Panc1 (cell line): Measurements from ENCODE around the gene GNB1. TPM values are rescaled to one million over a fixed set of nuclear protein-coding genes. Genes with fewer than 3 reads are reported as not detected.

Experiments
- ATAC-seq: fragments of 200-7000 bp; cut with Tn5 transposase; 2 replicates; pipeline ENCODE4 v1.9.1; 2020; ENCODE audit warnings: mild to moderate bottlenecking, moderate library complexity
- BruUV-seq: library from RNA; stranded (reverse); fragments of 400-500 nt; replicated peaks from 2 replicates; lab custom pipeline; 2021; lab: Mats Ljungman, UMichigan
- CTCF ChIA-PET: fragments of 300-600 bp; sonication (Branson Sonifier 250); formaldehyde crosslinking; loops from one replicate; lab custom pipeline; 2022; ENCODE audit warnings: antibody characterized with exemption; lab: Charles Lee
- POLR2A ChIA-PET: fragments of 300-600 bp; sonication (Branson Sonifier 250); formaldehyde crosslinking; loops from one replicate; lab custom pipeline; 2022; ENCODE audit warnings: antibody characterized with exemption; lab: Charles Lee
- DNase-seq: peaks from one replicate; pipeline ENCODE4 v3.0.0-alpha.2; 2010; ENCODE audit warnings: low read depth, low spot score
- H3K27ac ChIP-seq: 2 replicates; pipeline ENCODE4 v1.5.1; 2011; ENCODE audit warnings: mild to moderate bottlenecking, low read length, inconsistent platforms
- H3K27me3 ChIP-seq: fragments of 200-500 bp; sonication (Bioruptor generic); 2 replicates; pipeline ENCODE4 v1.6.0; 2014; ENCODE audit warnings: low read length, inconsistent platforms; ENCODE audit not compliant: control insufficient read depth, insufficient read depth
- H3K36me3 ChIP-seq: fragments of 200-500 bp; sonication (Bioruptor generic); 2 replicates; pipeline ENCODE4 v1.5.1; 2014; ENCODE audit warnings: inconsistent platforms, mild to moderate bottlenecking, low read length, moderate library complexity; ENCODE audit not compliant: control insufficient read depth, insufficient read depth
- H3K4me1 ChIP-seq: 2 replicates; pipeline ENCODE4 v1.5.1; 2011; ENCODE audit warnings: inconsistent platforms, mild to moderate bottlenecking, low read length, moderate library complexity; ENCODE audit not compliant: control insufficient read depth, insufficient read depth
- H3K4me3 ChIP-seq, 2 experiments: 2 replicates each; pipeline ENCODE4 v1.5.1; 2011 to 2012; ENCODE audit warnings: low read depth in 2 of 2, low read length in 2 of 2, mild to moderate bottlenecking in 2 of 2, inconsistent platforms in 1 of 2, moderate library complexity in 1 of 2
- H3K9me3 ChIP-seq: fragments of 200-500 bp; sonication (Bioruptor generic); 2 replicates; pipeline ENCODE4 v1.5.1; 2014; ENCODE audit warnings: low read depth, mild to moderate bottlenecking, inconsistent platforms, low read length, moderate library complexity; ENCODE audit not compliant: control insufficient read depth, insufficient read depth
- POLR2AphosphoS5 ChIP-seq: IDR thresholded peaks from 2 replicates; pipeline ENCODE4 v1.6.1; 2012; ENCODE audit warnings: mild to moderate bottlenecking, low read depth, low read length, moderate library complexity
- REST ChIP-seq, 2 experiments: IDR thresholded peaks; 2 replicates each; pipeline ENCODE4 v1.6.1; 2011 to 2012; ENCODE audit warnings: low read depth in 2 of 2, control low read depth in 1 of 2, low read length in 1 of 2, mild to moderate bottlenecking in 1 of 2, moderate library complexity in 1 of 2; ENCODE audit not compliant: insufficient read depth in 1 of 2
- SIN3A ChIP-seq: IDR thresholded peaks from 2 replicates; pipeline ENCODE4 v1.6.1; 2012; ENCODE audit warnings: low read depth, mild to moderate bottlenecking, low read length, moderate library complexity, borderline replicate concordance; ENCODE audit not compliant: insufficient read depth
- TCF7L2 ChIP-seq: IDR thresholded peaks from 2 replicates; pipeline ENCODE4 v1.6.1; 2011; ENCODE audit warnings: mild to moderate bottlenecking, low read depth, low read length, inconsistent platforms
- in situ Hi-C: cut with HindIII; loops from 2 replicates; pipeline ENCODE4 v1.10.0; 2016; ENCODE audit warnings: low sequenced_read_pairs, low pct_unique_long_range_greater_than_20kb
- intact Hi-C: fragments of 100-400 bp; cut with micrococcal nuclease; formaldehyde crosslinking; loops from one replicate; pipeline ENCODE4 v1.10.0; 2022; ENCODE audit not compliant: unreplicated experiment
- total RNA-seq: library from RNA; stranded (reverse); gene quantifications from one replicate; pipeline ENCODE4 v1.2.1, GENCODE V29; 2021; ENCODE audit not compliant: unreplicated experiment
- TF ChIP-seq, protein P1 (sequence below): fragments of 450-650 bp; IDR thresholded peaks from 2 replicates; pipeline ENCODE4 v1.5.1; 2017; ENCODE audit warnings: mild to moderate bottlenecking

The GNB1 gene
- total RNA-seq, 1 experiment from 2014 or later, result 499 TPM

DNA sequence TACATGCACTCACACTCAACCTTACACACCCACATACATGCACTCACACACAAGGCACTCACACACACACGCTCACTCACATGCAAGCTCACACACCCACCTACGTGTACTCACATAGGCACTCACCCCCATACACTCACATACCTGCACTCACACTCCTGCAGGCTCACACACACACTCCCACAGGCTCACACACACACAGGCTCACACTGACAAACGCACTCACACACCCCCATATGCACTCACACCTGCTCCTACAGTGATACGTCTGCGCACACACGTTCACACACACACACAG, 47.3 kb upstream of the GNB1 start:
- Histone ChIP-seq H3K9me3 (no peaks in the 10 kb centered on the region), H3K27ac (no peak overlapping the region), H3K27me3 (no peaks in the 10 kb centered on the region), H3K4me3 (no peak overlapping the region), H3K4me1 (no peaks in the 10 kb centered on the region; the same call in 1 of the 2 replicates), H3K36me3 (no peaks in the 10 kb centered on the region)
- POLR2A ChIA-PET, result no interaction called here
- DNase-seq, result no peak
- no TSS peak for BruUV-seq
- TF ChIP-seq POLR2AphosphoS5, result no peak
- TF ChIP-seq REST (IDR thresholded peaks at IDR 0.05; ENCODE audit: insufficient read depth in 1 of 2, low read depth in 2 of 2, low read length in 1 of 2), result no peak
- TF ChIP-seq, protein P1, sequence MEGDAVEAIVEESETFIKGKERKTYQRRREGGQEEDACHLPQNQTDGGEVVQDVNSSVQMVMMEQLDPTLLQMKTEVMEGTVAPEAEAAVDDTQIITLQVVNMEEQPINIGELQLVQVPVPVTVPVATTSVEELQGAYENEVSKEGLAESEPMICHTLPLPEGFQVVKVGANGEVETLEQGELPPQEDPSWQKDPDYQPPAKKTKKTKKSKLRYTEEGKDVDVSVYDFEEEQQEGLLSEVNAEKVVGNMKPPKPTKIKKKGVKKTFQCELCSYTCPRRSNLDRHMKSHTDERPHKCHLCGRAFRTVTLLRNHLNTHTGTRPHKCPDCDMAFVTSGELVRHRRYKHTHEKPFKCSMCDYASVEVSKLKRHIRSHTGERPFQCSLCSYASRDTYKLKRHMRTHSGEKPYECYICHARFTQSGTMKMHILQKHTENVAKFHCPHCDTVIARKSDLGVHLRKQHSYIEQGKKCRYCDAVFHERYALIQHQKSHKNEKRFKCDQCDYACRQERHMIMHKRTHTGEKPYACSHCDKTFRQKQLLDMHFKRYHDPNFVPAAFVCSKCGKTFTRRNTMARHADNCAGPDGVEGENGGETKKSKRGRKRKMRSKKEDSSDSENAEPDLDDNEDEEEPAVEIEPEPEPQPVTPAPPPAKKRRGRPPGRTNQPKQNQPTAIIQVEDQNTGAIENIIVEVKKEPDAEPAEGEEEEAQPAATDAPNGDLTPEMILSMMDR, result no peak
- TF ChIP-seq TCF7L2, result no peak
- no peak for TF ChIP-seq SIN3A
- intact Hi-C loops (no loop called here), in situ Hi-C loops (loop anchor here (10.0 kb wide), 1 partner anchor 57 kb away; no protein-coding TSS in a partner anchor)
- CTCF ChIA-PET, result no interaction called here
- ATAC-seq, result no peak

DNA sequence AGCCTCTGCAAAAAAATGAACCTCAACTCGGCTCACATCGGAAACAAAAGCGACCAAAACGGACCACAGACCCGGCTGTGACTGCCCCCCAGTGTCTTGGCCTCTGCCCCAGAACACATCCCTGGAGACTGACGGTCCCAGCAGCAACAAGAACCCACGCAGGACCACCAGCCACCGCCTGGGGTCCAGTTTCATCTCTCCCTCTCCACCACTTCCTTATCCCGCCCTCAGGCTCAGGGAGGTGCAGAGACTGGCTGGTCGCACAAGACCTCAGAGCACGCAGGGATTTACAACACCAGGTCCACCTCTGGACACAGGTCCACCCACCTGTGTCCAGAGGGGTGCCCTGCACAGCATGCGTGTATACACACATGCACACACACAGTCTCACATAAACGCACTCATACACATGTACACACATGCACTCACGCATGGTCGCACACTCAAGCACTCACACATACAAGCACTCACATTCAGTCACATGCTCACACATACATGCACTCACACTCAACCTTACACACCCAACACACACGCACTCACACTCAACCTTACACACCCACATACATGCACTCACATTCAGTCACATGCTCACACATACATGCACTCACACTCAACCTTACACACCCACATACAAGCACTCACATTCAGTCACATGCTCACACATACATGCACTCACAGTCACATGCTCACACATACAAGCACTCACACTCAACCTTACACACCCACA, 46.8 kb upstream of the GNB1 start:
- TF ChIP-seq, protein P1, result no peak
- TF ChIP-seq TCF7L2, result no peak
- TF ChIP-seq POLR2AphosphoS5, result no peak
- TF ChIP-seq SIN3A, result no peak
- no peak for TF ChIP-seq REST (IDR thresholded peaks at IDR 0.05; ENCODE audit: insufficient read depth in 1 of 2, low read depth in 2 of 2, low read length in 1 of 2)
- no peaks in the 10 kb centered on the region for H3K36me3 ChIP-seq
- in situ Hi-C loops (loop anchor here (10.0 kb wide), 1 partner anchor 57 kb away; no protein-coding TSS in a partner anchor), intact Hi-C loops (no loop called here)
- DNase-seq, result no peak
- H3K27me3 ChIP-seq, result no peaks in the 10 kb centered on the region
- no peak overlapping the region for H3K4me3 ChIP-seq
- CTCF ChIA-PET, result no interaction called here
- BruUV-seq, result no TSS peak
- POLR2A ChIA-PET, result no interaction called here
- no peak overlapping the region for H3K27ac ChIP-seq
- no peaks in the 10 kb centered on the region for H3K9me3 ChIP-seq
- H3K4me1 ChIP-seq, result no peaks in the 10 kb centered on the region; the same call in 1 of the 2 replicates
- ATAC-seq, result no peak
